Breast epithelium (tissue), 4 donors: Measurements from ENCODE around the gene KRT27. TPM values are rescaled to one million over a fixed set of nuclear protein-coding genes. Genes with fewer than 3 reads are reported as not detected.

Source experiments
- DNase-seq, 2 donors: peaks; one replicate each; pipeline ENCODE4 v3.0.0-alpha.2; 2019; ENCODE audit warnings: low spot score in 2 of 2
- H3K27ac ChIP-seq, 2 donors: fragments of 200-600 bp; sonication (generic) in 1 of 2; one replicate each; pipeline ENCODE4 v1.5.1; 2016 to 2019; ENCODE audit warnings: mild to moderate bottlenecking in 1 of 2
- H3K27me3 ChIP-seq, 2 donors: fragments of 200-600 bp; sonication (generic) in 1 of 2; one replicate each; pipeline versions ENCODE4 v1.5.1 to v1.6.0; 2017 to 2019; ENCODE audit warnings: control low read depth in 1 of 2, mild to moderate bottlenecking in 1 of 2
- H3K36me3 ChIP-seq: fragments of 200-600 bp; one replicate; pipeline ENCODE4 v1.5.1; 2019
- H3K4me1 ChIP-seq, 2 donors: fragments of 200-600 bp; sonication (generic); one replicate each; pipeline ENCODE4 v1.5.1; 2016 to 2019; ENCODE audit warnings: control low read depth in 1 of 2
- H3K4me3 ChIP-seq, 3 donors: fragments of 200-600 bp; sonication (generic); 1 replicate in 2 of 3; 2 replicates in 1 of 3; pipeline ENCODE4 v1.5.1; 2016 to 2019; ENCODE audit warnings: mild to moderate bottlenecking in 3 of 3, moderate library complexity in 2 of 3
- H3K9me3 ChIP-seq, 2 donors: fragments of 200-600 bp; sonication (generic) in 1 of 2; one replicate each; pipeline ENCODE4 v1.5.1; 2016 to 2019; ENCODE audit warnings: control low read depth in 1 of 2
- POLR2A ChIP-seq: fragments of 450-650 bp; IDR thresholded peaks from one replicate; pipeline ENCODE4 v1.6.1; 2016; ENCODE audit warnings: antibody characterized with exemption, mild to moderate bottlenecking, moderate library complexity
- POLR2AphosphoS5 ChIP-seq, 3 donors: sonication (generic); formaldehyde crosslinking; IDR thresholded peaks; one replicate each; pipeline ENCODE4 v1.6.1; 2017; ENCODE audit warnings: antibody characterized with exemption in 3 of 3
- intact Hi-C: fragments of 100-400 bp; cut with DNase I; formaldehyde crosslinking; loops from one replicate; pipeline ENCODE4 v1.15.1; 2023; ENCODE audit warnings: low total_unique reads
- total RNA-seq, 3 donors: library from RNA; depleted of rRNA; stranded (reverse); fragments of >200 nt; gene quantifications; one replicate each; pipeline ENCODE4 v1.1.0, GENCODE V29; 2016
- TF ChIP-seq, protein P1 (sequence below), 3 donors: fragments of 450-650 bp; IDR thresholded peaks; one replicate each; pipeline ENCODE4 v1.5.1; 2016 to 2017; ENCODE audit warnings: antibody characterized with exemption in 3 of 3, mild to moderate bottlenecking in 3 of 3, moderate library complexity in 3 of 3

The KRT27 gene
- total RNA-seq, 3 donors from 2014 or later = not detected

DNA sequence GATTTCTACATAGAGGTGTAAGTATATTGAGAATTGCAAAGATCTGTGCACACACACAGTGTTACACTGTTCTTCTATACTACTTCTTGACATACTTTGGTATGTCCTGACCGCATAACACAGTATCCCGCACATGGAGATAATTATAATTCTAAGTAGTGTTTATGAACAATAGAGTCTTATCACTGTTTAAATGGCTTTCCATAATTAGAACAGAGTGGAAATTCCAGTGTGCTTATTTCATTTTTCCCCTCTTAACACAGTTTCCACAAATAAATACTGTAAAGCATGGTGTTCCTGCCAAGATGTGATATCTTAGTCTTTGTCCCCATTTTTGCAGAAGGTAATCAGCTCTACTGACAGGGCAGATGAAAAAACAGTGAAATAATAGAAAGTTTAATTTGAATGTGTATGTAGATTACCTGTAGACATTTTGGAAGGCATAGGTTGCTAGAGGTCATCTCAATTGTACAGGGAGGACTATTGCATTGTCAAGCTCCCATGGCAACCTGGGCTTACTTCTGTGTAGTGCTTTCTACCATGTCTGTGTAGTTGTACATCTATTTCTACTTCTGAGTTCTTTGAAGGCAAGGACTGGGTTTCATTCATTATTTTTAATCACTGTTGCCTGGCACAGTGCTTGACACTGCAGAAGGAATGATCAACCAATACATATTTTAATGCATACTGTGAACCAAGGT, 27.5 kb upstream of the KRT27 start:
- H3K9me3 ChIP-seq = no peaks in the 10 kb centered on the region

DNA sequence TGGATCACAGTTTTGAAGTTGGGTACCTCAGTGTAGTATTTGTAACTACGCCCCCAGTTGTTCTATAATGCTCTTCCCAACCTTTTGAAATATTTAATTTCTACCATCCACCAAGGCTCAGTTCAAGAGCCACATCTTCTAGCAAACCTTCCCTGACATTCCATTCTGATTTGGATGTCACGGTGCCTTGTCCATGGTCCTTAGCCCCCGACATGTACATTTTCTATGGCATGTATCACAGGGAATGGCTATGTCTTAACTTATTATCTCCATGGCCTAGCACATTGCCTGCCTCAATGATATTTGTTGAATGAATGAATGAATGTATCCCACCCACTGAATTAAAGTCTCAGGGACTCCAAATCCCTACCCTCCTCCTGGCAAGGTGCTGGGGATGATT, 23.8 kb upstream of the KRT27 start:
- Histone ChIP-seq H3K4me3 (no peak overlapping the region), H3K27ac (no peak overlapping the region), H3K27me3 (peaks cover 0 to 24% of the 10 kb centered on the region in 2 donors), H3K36me3 (no peaks in the 10 kb centered on the region), H3K4me1 (no peaks in the 10 kb centered on the region), H3K9me3 (no peaks in the 10 kb centered on the region)
- no peak for DNase-seq
- TF ChIP-seq, protein P1, sequence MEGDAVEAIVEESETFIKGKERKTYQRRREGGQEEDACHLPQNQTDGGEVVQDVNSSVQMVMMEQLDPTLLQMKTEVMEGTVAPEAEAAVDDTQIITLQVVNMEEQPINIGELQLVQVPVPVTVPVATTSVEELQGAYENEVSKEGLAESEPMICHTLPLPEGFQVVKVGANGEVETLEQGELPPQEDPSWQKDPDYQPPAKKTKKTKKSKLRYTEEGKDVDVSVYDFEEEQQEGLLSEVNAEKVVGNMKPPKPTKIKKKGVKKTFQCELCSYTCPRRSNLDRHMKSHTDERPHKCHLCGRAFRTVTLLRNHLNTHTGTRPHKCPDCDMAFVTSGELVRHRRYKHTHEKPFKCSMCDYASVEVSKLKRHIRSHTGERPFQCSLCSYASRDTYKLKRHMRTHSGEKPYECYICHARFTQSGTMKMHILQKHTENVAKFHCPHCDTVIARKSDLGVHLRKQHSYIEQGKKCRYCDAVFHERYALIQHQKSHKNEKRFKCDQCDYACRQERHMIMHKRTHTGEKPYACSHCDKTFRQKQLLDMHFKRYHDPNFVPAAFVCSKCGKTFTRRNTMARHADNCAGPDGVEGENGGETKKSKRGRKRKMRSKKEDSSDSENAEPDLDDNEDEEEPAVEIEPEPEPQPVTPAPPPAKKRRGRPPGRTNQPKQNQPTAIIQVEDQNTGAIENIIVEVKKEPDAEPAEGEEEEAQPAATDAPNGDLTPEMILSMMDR (IDR thresholded peaks at IDR 0.05) = no peak
- TF ChIP-seq POLR2AphosphoS5 (IDR thresholded peaks at IDR 0.05) (no peak), POLR2A (no peak)
- intact Hi-C loops = no loop called here

More for the DNA sequence above, 27.5 kb upstream of the KRT27 start:
- Histone ChIP-seq H3K4me3 (no peak overlapping the region), H3K27me3 (peaks cover 0 to 35% of the 10 kb centered on the region in 2 donors), H3K27ac (no peak overlapping the region), H3K4me1 (no peaks in the 10 kb centered on the region), H3K36me3 (no peaks in the 10 kb centered on the region)
- no peak for DNase-seq
- intact Hi-C loops = no loop called here
- no peak for TF ChIP-seq POLR2A

DNA sequence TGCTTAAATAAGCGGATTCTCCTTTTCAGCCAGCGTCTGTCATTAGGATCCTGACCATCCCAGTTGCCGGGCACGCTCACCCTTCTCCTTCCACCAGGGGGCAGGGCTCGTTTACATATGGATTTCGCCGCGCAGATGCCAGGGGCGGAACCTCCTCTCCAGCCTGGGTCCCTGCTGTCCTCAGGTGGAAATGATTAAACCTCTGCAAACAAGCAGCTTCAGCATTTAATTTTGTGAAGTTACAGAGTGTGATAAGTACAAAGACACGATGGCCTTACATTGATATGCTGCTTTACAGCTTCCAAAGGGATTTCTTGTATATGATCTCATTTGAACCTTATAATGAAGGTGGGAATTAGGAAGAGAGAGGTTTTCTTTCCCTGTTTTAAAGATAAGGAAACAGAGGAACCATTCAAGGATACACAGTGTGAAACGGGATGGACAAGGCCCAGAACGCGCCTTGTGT, 21.3 kb upstream of the KRT27 start:
- DNase-seq = peak; percentile 78 to 89
- intact Hi-C loops = no loop called here
- no peaks in the 10 kb centered on the region for H3K4me1 ChIP-seq
- no peak overlapping the region for H3K27ac ChIP-seq
- no peak overlapping the region for H3K4me3 ChIP-seq
- TF ChIP-seq, protein P1 (IDR thresholded peaks at IDR 0.05) = peak; percentile 69 to 90 (median 71)
- TF ChIP-seq POLR2A = no peak
- TF ChIP-seq POLR2AphosphoS5 (IDR thresholded peaks at IDR 0.05) = no peak
- H3K27me3 ChIP-seq = peaks cover 0 to 14% of the 10 kb centered on the region in 2 donors
- no peaks in the 10 kb centered on the region for H3K9me3 ChIP-seq
- no peaks in the 10 kb centered on the region for H3K36me3 ChIP-seq

DNA sequence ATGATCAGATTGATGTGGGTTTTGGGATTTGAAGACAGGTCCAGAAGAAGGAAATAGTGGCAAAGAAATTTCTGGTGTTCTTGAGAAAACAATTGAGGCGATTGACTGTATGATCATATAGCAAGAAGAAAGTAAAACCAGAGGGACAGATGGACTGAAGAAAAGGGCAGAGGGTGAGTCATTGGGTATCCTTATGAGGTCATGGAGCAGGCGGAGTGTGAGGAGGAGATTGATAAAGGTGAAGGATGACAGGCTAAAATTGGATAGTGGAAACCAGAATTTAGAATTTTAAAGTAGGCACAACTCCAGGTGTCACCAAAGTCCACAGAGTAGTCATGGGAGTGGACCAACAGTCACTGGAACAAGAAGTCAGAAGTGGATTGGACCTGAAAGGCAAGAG, 18.8 kb upstream of the KRT27 start:
- no peak overlapping the region for H3K4me3 ChIP-seq
- peaks cover 0 to 8% of the 10 kb centered on the region in 2 donors for H3K27me3 ChIP-seq
- DNase-seq = no peak
- H3K9me3 ChIP-seq = no peaks in the 10 kb centered on the region
- H3K36me3 ChIP-seq = no peaks in the 10 kb centered on the region
- H3K27ac ChIP-seq = no peak overlapping the region
- intact Hi-C loops = no loop called here
- no peaks in the 10 kb centered on the region for H3K4me1 ChIP-seq
- TF ChIP-seq POLR2AphosphoS5 (IDR thresholded peaks at IDR 0.05) (no peak), POLR2A (no peak)
- TF ChIP-seq, protein P1 (IDR thresholded peaks at IDR 0.05) = no peak

DNA sequence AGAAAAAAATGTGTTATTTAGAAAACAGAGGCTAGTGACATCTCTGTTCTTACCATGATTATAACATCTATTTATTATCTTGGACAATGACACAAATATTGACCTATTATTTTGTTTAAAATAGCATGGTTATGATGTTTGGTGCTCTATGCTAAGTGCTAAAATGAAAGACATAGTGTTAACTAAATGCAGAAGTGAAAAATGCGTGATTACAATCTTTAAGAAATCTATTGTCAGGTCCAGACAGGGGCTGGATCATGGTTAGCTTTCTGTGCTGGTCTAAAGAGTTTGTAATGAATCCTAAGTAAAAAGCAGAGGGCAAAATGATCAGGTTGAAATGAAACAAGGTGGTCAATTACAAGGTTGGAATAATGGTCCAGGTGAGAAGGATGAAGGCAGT, 18.0 kb upstream of the KRT27 start:
- Histone ChIP-seq H3K4me1 (no peaks in the 10 kb centered on the region), H3K9me3 (no peaks in the 10 kb centered on the region), H3K27ac (no peak overlapping the region), H3K4me3 (no peak overlapping the region), H3K36me3 (no peaks in the 10 kb centered on the region), H3K27me3 (peaks cover 0 to 8% of the 10 kb centered on the region in 2 donors)
- TF ChIP-seq POLR2A = no peak
- TF ChIP-seq, protein P1 (IDR thresholded peaks at IDR 0.05) = no peak
- no peak for TF ChIP-seq POLR2AphosphoS5 (IDR thresholded peaks at IDR 0.05)
- intact Hi-C loops = no loop called here
- DNase-seq = no peak
